Neuronal stem cell (in vitro differentiated cells): Measurements from ENCODE around the gene WAC.

Source experiments
- DNase-seq: peaks from one replicate; pipeline ENCODE4 v3.0.0-alpha.2; 2013; ENCODE audit warnings: low spot score
- H2AFZ ChIP-seq: one replicate; pipeline ENCODE4 v1.6.1; 2013; ENCODE audit warnings: mild to moderate bottlenecking, low read length, inconsistent platforms
- H2AK5ac ChIP-seq: 2 replicates; pipeline ENCODE4 v1.6.1; 2013; ENCODE audit warnings: low read depth, mild to moderate bottlenecking, inconsistent platforms, low read length, moderate library complexity, mixed read lengths
- H2BK120ac ChIP-seq: 2 replicates; pipeline ENCODE4 v1.6.1; 2013; ENCODE audit warnings: low read depth, mild to moderate bottlenecking, inconsistent platforms, low read length, moderate library complexity, mixed read lengths
- H2BK12ac ChIP-seq: one replicate; pipeline ENCODE4 v1.6.1; 2013; ENCODE audit warnings: low read length, inconsistent platforms
- H2BK15ac ChIP-seq: 2 replicates; pipeline ENCODE4 v1.6.1; 2013; ENCODE audit warnings: mild to moderate bottlenecking, low read length, inconsistent platforms, mixed read lengths
- H2BK5ac ChIP-seq: one replicate; pipeline ENCODE4 v1.6.1; 2013; ENCODE audit warnings: inconsistent platforms, mild to moderate bottlenecking, low read length, moderate library complexity
- H3K14ac ChIP-seq: one replicate; pipeline ENCODE4 v1.6.1; 2013; ENCODE audit warnings: low read length, inconsistent platforms
- H3K18ac ChIP-seq: 2 replicates; pipeline ENCODE4 v1.6.1; 2013; ENCODE audit warnings: low read length, inconsistent platforms
- H3K23ac ChIP-seq: 2 replicates; pipeline ENCODE4 v1.6.1; 2013; ENCODE audit warnings: low read depth, mild to moderate bottlenecking, mixed read lengths, low read length, inconsistent platforms; ENCODE audit not compliant: poor library complexity
- H3K27ac ChIP-seq: replicated peaks from 3 replicates; pipeline ENCODE4 v1.5.1; 2013; ENCODE audit warnings: low read length, inconsistent platforms
- H3K27me3 ChIP-seq, 3 experiments: 2 replicates each; pipeline ENCODE4 v1.6.1; 2013; ENCODE audit warnings: low read length in 3 of 3, mild to moderate bottlenecking in 2 of 3, inconsistent platforms in 1 of 3, low read depth in 1 of 3, mixed read lengths in 1 of 3, moderate library complexity in 1 of 3; ENCODE audit not compliant: control insufficient read depth in 3 of 3, insufficient read depth in 3 of 3
- H3K36me3 ChIP-seq, 2 donors: replicated peaks in 1 of 2; 2 replicates each; pipeline ENCODE4 v1.6.1; 2013; ENCODE audit warnings: low read length in 2 of 2; ENCODE audit not compliant: control insufficient read depth in 2 of 2, insufficient read depth in 2 of 2
- H3K4ac ChIP-seq: 2 replicates; pipeline ENCODE4 v1.6.1; 2013; ENCODE audit warnings: inconsistent platforms, mild to moderate bottlenecking, low read length, moderate library complexity
- H3K4me1 ChIP-seq, 2 donors: 1 replicate in 1 of 2; 2 replicates in 1 of 2; pipeline ENCODE4 v1.6.1; 2013; ENCODE audit warnings: low read length in 2 of 2, low read depth in 1 of 2; ENCODE audit not compliant: control insufficient read depth in 2 of 2, insufficient read depth in 1 of 2
- H3K4me2 ChIP-seq: one replicate; pipeline ENCODE4 v1.6.1; 2013; ENCODE audit warnings: mild to moderate bottlenecking, low read length, inconsistent platforms; ENCODE audit not compliant: insufficient read depth, poor library complexity, severe bottlenecking
- H3K4me3 ChIP-seq, 2 donors: 2 replicates each; pipeline ENCODE4 v1.5.1; 2013; ENCODE audit warnings: low read length in 2 of 2, mild to moderate bottlenecking in 2 of 2, inconsistent platforms in 1 of 2, moderate library complexity in 1 of 2
- H3K79me1 ChIP-seq: one replicate; pipeline ENCODE4 v1.6.1; 2013; ENCODE audit warnings: low read depth, mild to moderate bottlenecking, inconsistent platforms, low read length, moderate library complexity
- H3K9ac ChIP-seq: one replicate; pipeline ENCODE4 v1.6.1; 2013; ENCODE audit warnings: mild to moderate bottlenecking, low read depth, low read length, inconsistent platforms; ENCODE audit not compliant: poor library complexity
- H3K9me3 ChIP-seq, 2 donors: replicated peaks in 1 of 2; 2 replicates each; pipeline versions ENCODE3 to v1.6.1; 2013; ENCODE audit warnings: low read length in 2 of 2, mild to moderate bottlenecking in 2 of 2, inconsistent platforms in 1 of 2, low read depth in 1 of 2, mixed read lengths in 1 of 2, moderate library complexity in 1 of 2; ENCODE audit not compliant: control insufficient read depth in 2 of 2, insufficient read depth in 1 of 2
- H4K8ac ChIP-seq: one replicate; pipeline ENCODE4 v1.6.1; 2013; ENCODE audit warnings: low read depth, mild to moderate bottlenecking, inconsistent platforms, low read length, moderate library complexity
- H4K91ac ChIP-seq: one replicate; pipeline ENCODE4 v1.6.1; 2013; ENCODE audit warnings: low read length, low read depth, mild to moderate bottlenecking, inconsistent platforms; ENCODE audit not compliant: poor library complexity
- WGBS, 2 donors: extraction: QIAGEN DNeasy Blood & Tissue Kit; methylation state at CpG; one replicate each; pipeline ENCODE4 v1.1.7; 2013; ENCODE audit warnings: missing lambda C conversion rate in 2 of 2, mixed read lengths in 1 of 2; ENCODE audit not compliant: insufficient read length in 2 of 2, insufficient replicate concordance in 1 of 2; ENCODE audit errors: extremely low coverage in 2 of 2; 5-methylcytosine and 5-hydroxymethylcytosine counted together

WAC gene

DNA sequence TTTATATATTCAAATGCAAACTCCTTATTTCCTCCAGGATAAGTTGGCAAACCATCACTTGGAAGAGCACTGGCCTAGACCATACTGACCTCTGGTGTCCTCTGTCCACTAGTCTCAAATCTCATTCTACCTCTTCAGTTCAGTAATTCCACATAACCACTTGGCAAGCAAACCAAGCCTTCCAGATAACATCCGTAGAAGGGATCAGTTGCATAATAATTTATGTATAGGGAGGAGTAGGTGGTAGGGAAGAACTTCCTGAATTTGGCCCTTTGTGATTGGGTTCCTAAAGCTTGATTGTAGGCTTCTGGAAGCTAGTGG lies 55.0 kb downstream of the WAC start:
- H3K27ac ChIP-seq, result no peak overlapping the region
- no peak overlapping the region for H3K4ac ChIP-seq
- H2BK15ac ChIP-seq, result no peak overlapping the region
- no peak overlapping the region for H3K23ac ChIP-seq
- peaks cover 2% of the 10 kb centered on the region for H3K79me1 ChIP-seq
- H2BK12ac ChIP-seq, result no peak overlapping the region
- DNase-seq, result no peak
- H4K8ac ChIP-seq, result no peak overlapping the region
- H3K14ac ChIP-seq, result no peak overlapping the region
- H2AFZ ChIP-seq, result no peak overlapping the region
- no peak overlapping the region for H3K4me2 ChIP-seq
- H2AK5ac ChIP-seq, result no peak overlapping the region
- H2BK5ac ChIP-seq, result no peak overlapping the region
- no peak overlapping the region for H2BK120ac ChIP-seq
- no CpG with 5 or more reads among the region's 1 CpG for WGBS, 2 donors
- no peak overlapping the region for H3K4me3 ChIP-seq
- H3K4me1 ChIP-seq, result peaks cover 0 to 3% of the 10 kb centered on the region in 2 donors
- H4K91ac ChIP-seq, result no peak overlapping the region
- H3K9me3 ChIP-seq, result no peaks in the 10 kb centered on the region
- no peak overlapping the region for H3K9ac ChIP-seq
- no peak overlapping the region for H3K18ac ChIP-seq
- peaks cover 26 to 99% of the 10 kb centered on the region in 2 donors for H3K36me3 ChIP-seq
- H3K27me3 ChIP-seq, result no peaks in the 10 kb centered on the region

DNA sequence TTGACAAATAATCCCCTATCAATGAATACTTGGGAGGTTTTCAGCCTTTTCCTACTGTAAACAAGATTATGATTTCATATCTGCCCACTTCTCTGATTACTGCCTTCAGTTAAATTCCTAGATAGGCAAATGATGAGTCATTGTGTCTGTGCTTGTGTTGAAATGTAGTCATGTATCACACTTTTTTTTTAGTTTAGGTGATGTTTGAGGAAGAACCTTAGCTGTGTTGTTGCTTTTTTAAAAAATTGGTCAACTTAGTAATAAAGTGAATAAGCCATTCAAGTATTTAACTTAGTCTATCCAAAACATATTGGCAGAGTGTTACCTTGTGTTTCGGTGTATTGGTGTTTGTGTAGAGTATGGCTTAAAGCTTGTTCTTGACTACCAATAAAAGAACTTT lies 60.0 kb downstream of the WAC start:
- H2AFZ ChIP-seq, result no peak overlapping the region
- no peak for DNase-seq
- no peak overlapping the region for H2AK5ac ChIP-seq
- no peak overlapping the region for H2BK120ac ChIP-seq
- no peak overlapping the region for H4K91ac ChIP-seq
- no peak overlapping the region for H4K8ac ChIP-seq
- no peak overlapping the region for H3K23ac ChIP-seq
- no peak overlapping the region for H3K4ac ChIP-seq
- peaks cover 2% of the 10 kb centered on the region for H3K79me1 ChIP-seq
- no peak overlapping the region for H2BK12ac ChIP-seq
- H3K4me1 ChIP-seq, result no peaks in the 10 kb centered on the region
- WGBS, 2 donors, result no CpG with 5 or more reads among the region's 1 CpG
- H3K18ac ChIP-seq, result no peak overlapping the region
- H3K4me2 ChIP-seq, result no peak overlapping the region
- H3K27ac ChIP-seq, result no peak overlapping the region
- H3K36me3 ChIP-seq, result peaks cover 18 to 100% of the 10 kb centered on the region in 2 donors
- H3K4me3 ChIP-seq, result no peak overlapping the region
- no peak overlapping the region for H3K9ac ChIP-seq
- H3K14ac ChIP-seq, result no peak overlapping the region
- no peaks in the 10 kb centered on the region for H3K27me3 ChIP-seq
- H2BK15ac ChIP-seq, result no peak overlapping the region
- H2BK5ac ChIP-seq, result no peak overlapping the region
- H3K9me3 ChIP-seq, result no peaks in the 10 kb centered on the region

DNA sequence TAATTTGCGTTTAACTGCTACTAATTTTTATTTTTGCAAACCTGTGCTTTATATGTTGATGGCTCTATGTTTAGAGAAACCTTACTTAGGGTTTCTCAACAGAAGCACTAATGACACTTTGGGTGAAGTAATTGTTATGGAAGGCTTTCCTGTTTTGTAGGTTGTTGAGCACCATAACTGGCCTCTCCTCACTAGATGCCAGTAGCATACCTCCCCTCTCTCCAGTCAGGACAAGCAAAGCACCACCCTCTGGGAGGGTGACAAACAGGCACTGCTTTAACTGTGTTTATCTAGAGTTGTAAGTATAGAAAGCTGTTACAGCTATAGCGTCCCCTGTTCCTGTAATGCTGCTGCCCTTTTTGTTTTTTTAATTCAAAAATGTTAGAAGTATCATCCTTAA lies 60.9 kb downstream of the WAC start:
- Histone ChIP-seq H3K27ac (no peak overlapping the region), H3K18ac (no peak overlapping the region), H3K9me3 (no peaks in the 10 kb centered on the region), H2BK15ac (no peak overlapping the region), H2BK5ac (no peak overlapping the region), H3K23ac (no peak overlapping the region), H3K9ac (no peak overlapping the region), H2AFZ (no peak overlapping the region), H3K4me2 (no peak overlapping the region), H3K4ac (no peak overlapping the region), H3K79me1 (peaks cover 2% of the 10 kb centered on the region), H3K36me3 (peaks cover 18 to 100% of the 10 kb centered on the region in 2 donors), H3K27me3 (no peaks in the 10 kb centered on the region), H4K91ac (no peak overlapping the region), H4K8ac (no peak overlapping the region), H3K4me3 (no peak overlapping the region), H3K14ac (no peak overlapping the region), H2BK12ac (no peak overlapping the region), H2AK5ac (no peak overlapping the region), H3K4me1 (no peaks in the 10 kb centered on the region), H2BK120ac (no peak overlapping the region)
- no CpG with 5 or more reads among the region's 2 CpGs for WGBS, 2 donors
- DNase-seq, result no peak

DNA sequence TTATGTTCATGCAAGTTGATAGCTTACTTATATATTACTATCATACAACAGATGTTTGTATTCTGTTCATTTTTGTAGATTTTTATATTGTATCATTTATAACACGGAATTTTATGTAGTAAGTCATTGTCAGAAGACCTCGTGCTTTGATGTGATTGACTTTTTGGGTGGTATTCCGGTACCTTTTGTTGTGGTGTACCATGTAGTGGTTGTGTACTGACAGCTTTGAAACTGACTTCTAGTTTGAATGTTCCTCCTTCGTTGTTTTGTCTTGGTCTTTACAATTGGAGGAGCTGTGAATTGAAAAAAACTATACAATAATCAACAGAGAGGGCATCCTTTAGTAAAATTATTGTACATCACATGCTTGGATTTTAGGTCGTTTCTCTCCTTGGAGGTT lies 61.5 kb downstream of the WAC start:
- no CpG with 5 or more reads among the region's 5 CpGs for WGBS, 2 donors
- Histone ChIP-seq H3K36me3 (peaks cover 18 to 100% of the 10 kb centered on the region in 2 donors), H3K4me3 (no peak overlapping the region), H2AFZ (no peak overlapping the region), H3K4me2 (no peak overlapping the region), H4K8ac (no peak overlapping the region), H3K27ac (no peak overlapping the region), H2BK5ac (no peak overlapping the region), H3K18ac (no peak overlapping the region), H3K4me1 (no peaks in the 10 kb centered on the region), H3K23ac (no peak overlapping the region), H2AK5ac (no peak overlapping the region), H3K27me3 (no peaks in the 10 kb centered on the region), H4K91ac (no peak overlapping the region), H3K4ac (no peak overlapping the region), H2BK12ac (no peak overlapping the region), H3K9ac (no peak overlapping the region), H3K14ac (no peak overlapping the region), H2BK120ac (no peak overlapping the region), H2BK15ac (no peak overlapping the region), H3K79me1 (peaks cover 2% of the 10 kb centered on the region), H3K9me3 (no peaks in the 10 kb centered on the region)
- DNase-seq, result no peak
